Rectal smooth muscle tissue (tissue), 1 donor: ENCODE measurements around the gene PHLDB3.
A peak's percentile ranks its signal among the peaks of the same experiment; 100 is the strongest.

Experiments used
- H3K27ac ChIP-seq: one replicate; pipeline ENCODE4 v1.7.0; 2013; ENCODE audit warnings: low read depth, low read length, inconsistent platforms
- H3K27me3 ChIP-seq: one replicate; pipeline ENCODE4 v1.7.0; 2013; ENCODE audit warnings: low read length; ENCODE audit not compliant: control insufficient read depth, insufficient read depth
- H3K36me3 ChIP-seq: one replicate; pipeline ENCODE4 v1.7.0; 2013; ENCODE audit warnings: low read length; ENCODE audit not compliant: control insufficient read depth, insufficient read depth
- H3K4me1 ChIP-seq: one replicate; pipeline ENCODE4 v1.7.0; 2013; ENCODE audit warnings: low read length; ENCODE audit not compliant: control insufficient read depth, insufficient read depth
- H3K4me3 ChIP-seq: one replicate; pipeline ENCODE4 v1.7.0; 2013; ENCODE audit warnings: low read length
- H3K9ac ChIP-seq: one replicate; pipeline ENCODE4 v1.7.0; 2013; ENCODE audit warnings: low read length

PHLDB3 gene

DNA sequence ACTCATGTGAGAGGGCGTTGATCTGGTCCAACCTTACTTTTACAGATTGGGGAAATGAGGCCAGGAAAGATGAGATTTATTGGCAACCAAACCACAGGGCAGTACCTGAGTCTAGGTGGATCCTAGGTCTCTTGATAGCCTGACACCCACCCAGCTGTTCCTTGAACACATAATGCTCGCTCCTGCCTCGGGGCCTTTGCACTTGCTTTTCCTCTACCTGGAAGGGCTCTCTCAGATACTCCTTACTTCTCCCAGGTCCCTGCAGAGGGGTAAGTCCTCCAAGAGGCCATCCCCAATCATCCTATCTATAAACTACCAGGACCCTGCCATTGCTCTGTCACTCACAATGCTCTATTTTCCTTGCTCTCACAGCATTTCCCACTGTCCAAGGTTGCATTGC lies 35.8 kb upstream of the PHLDB3 start:
- no peaks in the 10 kb centered on the region for H3K4me1 ChIP-seq
- no peaks in the 10 kb centered on the region for H3K27me3 ChIP-seq
- no peak overlapping the region for H3K27ac ChIP-seq
- H3K36me3 ChIP-seq = peaks cover 29% of the 10 kb centered on the region
- H3K4me3 ChIP-seq = no peak overlapping the region
- H3K9ac ChIP-seq = no peak overlapping the region

DNA sequence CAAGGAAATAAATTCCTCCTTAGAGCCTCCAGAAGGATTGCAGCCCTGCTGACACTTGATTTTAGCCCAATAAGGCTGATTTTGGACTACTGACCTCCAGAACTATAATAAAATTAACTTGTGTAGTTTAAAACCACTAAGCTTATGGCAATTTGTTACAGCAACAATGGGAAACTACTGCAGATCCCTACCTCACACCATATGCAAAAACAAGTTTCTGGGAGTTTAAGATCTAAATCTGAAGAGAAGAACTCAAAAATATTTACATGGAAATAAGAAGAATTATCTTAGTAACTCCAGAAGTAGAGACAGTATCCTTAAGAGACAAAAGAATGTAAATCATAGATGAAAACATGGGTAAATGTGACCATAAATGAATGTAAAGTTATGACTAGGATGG lies 34.4 kb upstream of the PHLDB3 start:
- H3K27ac ChIP-seq = no peak overlapping the region
- peaks cover 4% of the 10 kb centered on the region for H3K4me1 ChIP-seq
- H3K4me3 ChIP-seq = no peak overlapping the region
- H3K36me3 ChIP-seq = peaks cover 20% of the 10 kb centered on the region
- H3K9ac ChIP-seq = no peak overlapping the region
- no peaks in the 10 kb centered on the region for H3K27me3 ChIP-seq

DNA sequence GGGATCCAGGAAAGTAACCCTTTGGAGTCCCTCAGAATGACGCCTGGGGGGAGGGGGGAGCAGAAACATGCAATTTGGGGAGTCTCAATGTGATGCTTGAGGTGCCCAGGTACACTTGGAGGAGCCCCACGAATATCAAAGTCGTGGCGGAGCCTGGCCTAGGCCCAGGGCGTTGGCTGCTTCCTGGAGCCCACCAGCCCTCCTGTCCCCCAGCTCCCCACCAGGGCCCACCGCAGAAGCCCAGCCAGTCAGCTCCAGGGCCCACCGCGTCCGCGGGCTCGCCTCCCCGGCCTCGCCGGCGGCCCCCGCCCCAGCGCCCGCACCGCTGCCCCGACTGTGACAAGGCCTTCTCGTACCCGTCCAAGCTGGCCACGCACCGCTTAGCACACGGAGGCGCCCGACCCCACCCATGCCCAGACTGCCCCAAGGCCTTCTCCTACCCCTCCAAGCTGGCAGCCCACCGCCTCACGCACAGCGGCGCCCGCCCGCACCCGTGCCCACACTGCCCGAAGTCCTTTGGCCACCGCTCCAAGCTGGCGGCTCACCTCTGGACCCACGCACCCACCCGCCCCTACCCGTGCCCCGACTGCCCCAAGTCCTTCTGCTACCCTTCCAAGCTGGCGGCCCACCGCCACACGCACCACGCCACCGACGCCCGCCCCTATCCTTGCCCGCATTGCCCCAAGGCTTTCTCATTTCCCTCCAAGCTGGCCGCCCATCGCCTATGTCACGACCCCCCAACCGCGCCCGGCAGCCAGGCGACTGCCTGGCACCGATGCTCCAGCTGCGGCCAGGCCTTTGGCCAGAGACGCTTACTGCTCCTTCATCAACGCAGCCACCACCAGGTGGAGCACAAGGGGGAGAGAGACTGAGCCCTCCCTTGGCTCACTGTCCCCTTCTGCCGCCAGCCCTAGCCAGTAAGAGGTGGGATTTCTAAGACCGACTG lies 30.5 kb upstream of the PHLDB3 start:
- no peaks in the 10 kb centered on the region for H3K27me3 ChIP-seq
- H3K9ac ChIP-seq = no peak overlapping the region
- H3K36me3 ChIP-seq = peaks cover under 1% of the 10 kb centered on the region
- no peak overlapping the region for H3K4me3 ChIP-seq
- H3K27ac ChIP-seq = peak overlapping the region; percentile 94
- peaks cover 7% of the 10 kb centered on the region for H3K4me1 ChIP-seq

DNA sequence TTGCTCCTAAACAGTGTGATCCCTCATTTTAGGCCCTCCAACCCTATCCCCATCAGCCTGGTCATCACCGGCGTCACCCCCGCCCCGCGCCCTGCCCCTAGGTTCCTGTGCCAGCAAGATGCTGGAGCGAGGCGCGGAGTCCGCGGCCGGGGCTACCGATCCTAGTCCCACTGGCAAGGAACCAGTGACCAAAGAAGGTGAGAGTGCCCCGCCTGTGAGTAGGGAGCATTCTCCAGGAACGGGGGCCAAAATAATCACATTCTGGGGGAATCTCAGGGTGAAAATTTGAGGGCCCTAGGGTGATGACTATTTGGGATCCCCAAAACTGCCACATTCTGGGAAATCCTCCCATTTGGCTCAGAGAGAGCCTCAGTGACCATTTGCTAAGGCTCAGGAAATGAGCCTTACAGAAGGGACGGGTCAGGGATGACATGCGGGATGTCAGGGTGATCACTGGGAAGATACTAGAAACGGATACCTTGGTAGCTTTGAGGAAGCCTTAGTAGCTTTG lies 29.8 kb upstream of the PHLDB3 start:
- Histone ChIP-seq H3K27me3 (no peaks in the 10 kb centered on the region), H3K27ac (peak overlapping the region; percentile 94), H3K4me3 (peak overlapping the region; percentile 51), H3K36me3 (no peaks in the 10 kb centered on the region), H3K9ac (no peak overlapping the region), H3K4me1 (peaks cover 7% of the 10 kb centered on the region)

DNA sequence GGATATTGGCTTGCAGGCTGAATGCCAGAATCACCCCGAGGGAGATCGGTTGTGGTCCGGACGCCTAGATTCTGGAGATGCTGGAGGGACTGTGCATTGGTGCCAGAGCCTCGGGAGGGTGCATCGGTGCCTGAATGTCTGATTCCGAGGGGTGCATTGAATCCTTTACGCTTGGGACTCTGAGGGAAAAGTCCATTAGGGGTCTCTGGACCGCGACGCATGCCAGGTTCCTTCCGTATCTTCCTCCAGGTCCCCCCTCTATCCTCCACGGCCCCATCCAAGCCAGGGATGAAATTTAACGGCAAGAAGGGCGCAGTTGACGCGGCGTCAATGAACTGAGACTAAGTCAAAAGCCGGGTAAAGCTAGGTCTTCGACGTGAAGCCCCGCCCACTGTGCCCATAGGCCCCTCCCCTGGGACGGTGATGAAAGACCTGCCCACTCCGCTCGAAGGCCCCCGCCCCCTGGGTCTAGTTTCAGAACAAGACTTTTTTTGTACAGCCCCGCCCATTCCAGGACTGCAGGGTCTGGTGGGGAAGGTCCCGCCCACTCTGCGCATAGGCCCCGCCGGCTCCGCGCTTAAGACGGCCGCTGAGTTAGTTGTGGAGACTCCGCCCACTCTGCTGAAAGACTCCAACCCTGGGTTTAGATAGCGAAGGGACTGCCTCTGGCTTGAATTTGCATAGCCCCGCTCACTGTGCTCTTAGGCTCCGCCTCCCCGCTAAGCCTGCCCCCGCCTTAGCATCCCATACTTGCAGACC lies 29.2 kb upstream of the PHLDB3 start:
- no peaks in the 10 kb centered on the region for H3K27me3 ChIP-seq
- H3K36me3 ChIP-seq = no peaks in the 10 kb centered on the region
- peaks cover 7% of the 10 kb centered on the region for H3K4me1 ChIP-seq
- peak overlapping the region; percentile 94 for H3K27ac ChIP-seq
- H3K4me3 ChIP-seq = peak overlapping the region; percentile 73
- H3K9ac ChIP-seq = peak overlapping the region; percentile 28

DNA sequence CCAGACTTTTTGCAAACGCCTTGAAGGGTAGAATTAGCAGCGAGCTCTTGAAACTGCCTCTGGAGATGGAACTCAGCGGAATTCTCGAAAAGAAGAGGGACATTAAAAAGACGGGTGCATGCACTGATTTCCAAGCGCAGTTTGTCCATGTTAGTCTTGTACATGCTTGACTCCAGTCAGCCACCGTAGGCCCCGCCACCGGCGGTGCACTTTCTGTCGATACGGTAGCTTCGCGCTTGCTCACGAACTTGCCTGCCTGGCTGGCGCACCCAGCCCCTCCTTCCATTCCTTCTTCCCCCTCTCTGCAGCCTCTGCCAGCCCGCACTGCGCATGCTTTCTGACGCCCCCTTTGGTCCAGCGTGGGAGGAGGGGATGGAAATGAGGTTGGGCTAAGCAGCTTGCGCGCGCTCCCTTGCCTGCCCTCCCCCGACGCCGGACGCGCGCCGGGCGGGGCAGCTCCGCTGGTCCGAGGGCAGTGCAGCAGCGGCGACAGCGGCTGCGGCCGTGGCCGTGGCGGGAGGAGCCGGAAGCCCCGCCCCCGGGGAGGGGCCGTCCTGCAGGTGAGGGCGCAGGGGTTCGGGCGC lies 28.5 kb upstream of the PHLDB3 start, which contains the start of gene ZNF575:
ZNF575 (plus strand) TSS at position 227 of the 584 bp plus-strand sequence. CDS start 1,235 bp downstream, outside the sequence.
- Histone ChIP-seq H3K27ac (peak within 1 kb of the TSS; percentile 94), H3K9ac (peak within 1 kb of the TSS; percentile 67), H3K27me3 (no peaks in the 10 kb centered on the region), H3K36me3 (no peaks in the 10 kb centered on the region), H3K4me1 (peaks cover 7% of the 10 kb centered on the region), H3K4me3 (peak within 1 kb of the TSS; percentile 73)

DNA sequence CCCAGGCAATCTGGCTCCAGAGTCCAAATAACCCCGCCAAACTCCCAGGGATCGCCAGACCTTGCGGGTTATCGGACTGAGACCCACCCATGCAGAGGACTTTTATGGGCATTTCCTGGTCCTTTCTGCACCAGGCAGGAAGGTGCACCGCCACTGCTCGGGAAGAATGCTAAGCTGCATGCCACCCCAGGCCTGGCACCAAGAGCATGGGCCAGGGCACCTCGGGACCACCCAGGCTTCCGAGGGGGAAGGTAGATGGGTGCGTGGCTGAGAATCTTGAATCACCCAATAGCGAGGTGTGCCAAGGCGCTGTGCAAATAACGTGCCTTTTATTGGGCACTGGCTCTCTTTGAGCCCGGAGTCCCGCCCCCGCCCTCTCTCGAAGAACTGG lies 28.0 kb upstream of the PHLDB3 start:
- Histone ChIP-seq H3K9ac (peak overlapping the region; percentile 67), H3K27me3 (no peaks in the 10 kb centered on the region), H3K4me1 (peaks cover 9% of the 10 kb centered on the region), H3K27ac (peak overlapping the region; percentile 94), H3K36me3 (no peaks in the 10 kb centered on the region), H3K4me3 (peak overlapping the region; percentile 73)

DNA sequence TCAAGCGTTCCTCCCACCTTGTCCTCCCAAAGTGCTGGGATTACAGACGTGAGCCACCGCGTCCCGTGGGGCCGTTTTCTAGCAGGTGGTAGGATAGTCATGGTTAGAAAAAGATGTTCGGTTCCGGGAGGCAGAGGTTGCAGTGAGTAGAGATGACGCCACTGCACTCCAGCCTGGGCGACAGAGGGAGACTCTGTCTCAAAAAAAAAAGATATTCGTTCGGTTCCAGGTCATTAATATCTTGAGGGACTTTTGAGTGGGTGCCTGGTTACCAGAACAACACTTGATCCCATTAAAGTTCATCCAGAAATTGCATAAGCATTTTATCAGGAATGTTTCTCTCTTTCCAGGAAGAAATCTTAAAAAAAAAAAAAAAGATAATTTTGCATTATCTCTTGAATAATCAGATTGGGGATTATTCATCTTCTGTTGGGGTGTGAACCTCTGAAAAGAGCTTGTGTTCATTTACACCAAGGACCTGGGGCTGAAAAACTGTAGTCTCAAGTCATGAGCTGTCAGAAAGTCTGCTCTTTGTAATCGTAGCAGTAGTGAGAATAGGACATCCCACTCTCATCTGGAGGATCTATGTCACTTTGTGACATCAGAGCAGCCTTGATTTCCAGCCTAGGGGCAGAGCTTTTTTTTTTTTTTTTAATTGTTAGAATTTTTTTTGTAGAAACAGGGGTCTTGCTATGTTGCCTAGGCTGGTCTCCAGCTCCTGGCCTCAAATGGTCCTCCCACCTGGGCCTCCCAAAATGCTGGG lies 23.5 kb upstream of the PHLDB3 start:
- Histone ChIP-seq H3K27me3 (no peaks in the 10 kb centered on the region), H3K4me3 (peak overlapping the region; percentile 37), H3K36me3 (no peaks in the 10 kb centered on the region), H3K27ac (peak overlapping the region; percentile 78), H3K9ac (no peak overlapping the region), H3K4me1 (peaks cover 8% of the 10 kb centered on the region)

DNA sequence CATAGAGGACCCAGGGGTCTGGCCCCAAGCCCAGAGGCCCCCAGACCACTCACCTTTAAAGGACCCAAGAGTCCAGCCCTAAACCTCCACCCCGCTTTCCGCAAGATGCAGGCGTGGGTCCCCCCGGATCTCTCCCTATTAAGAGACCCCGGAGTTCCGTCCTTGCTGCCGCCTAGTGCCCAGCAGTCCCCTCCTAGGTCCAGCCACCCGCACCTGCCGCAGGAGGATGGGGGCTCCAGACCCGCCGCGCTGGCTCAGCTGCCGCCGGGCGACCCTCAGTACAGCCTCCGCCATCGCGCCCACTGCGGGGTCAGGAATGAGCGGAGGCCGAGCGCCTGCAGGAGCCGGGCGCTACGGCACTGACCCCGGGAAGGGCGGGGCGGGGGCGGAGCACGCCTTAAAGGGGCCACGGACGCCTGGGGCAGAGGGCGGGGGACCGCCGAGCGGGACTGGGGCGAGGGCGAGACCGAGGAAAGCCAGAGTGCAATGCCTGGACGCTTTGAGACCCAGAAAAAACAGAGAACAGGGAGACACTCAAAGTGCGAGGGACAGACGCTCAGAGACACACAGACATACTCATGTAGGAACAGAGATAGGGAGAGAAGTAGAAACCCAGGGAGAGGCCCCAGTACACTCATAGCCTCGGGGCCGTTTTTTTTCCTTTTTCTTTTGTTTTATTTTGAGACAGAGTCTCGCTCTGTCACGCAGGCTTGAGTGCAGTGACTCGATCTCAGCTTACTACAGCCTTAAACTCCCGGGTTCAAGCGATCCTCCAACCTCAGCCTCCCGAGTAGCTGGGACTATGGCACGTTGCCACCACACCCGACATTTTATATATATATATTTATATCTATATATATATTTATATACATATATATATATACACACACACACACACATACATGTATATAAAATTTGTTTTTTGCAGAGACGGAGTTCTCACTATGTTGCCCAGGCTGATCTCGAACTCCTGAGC lies 22.6 kb upstream of the PHLDB3 start, which contains the start of gene ETHE1:
ETHE1 (minus strand) TSS at position 318 of the 976 bp plus-strand sequence; CDS start at position 294, 24 bp downstream.
- Histone ChIP-seq H3K27me3 (no peaks in the 10 kb centered on the region), H3K9ac (peak within 1 kb of the TSS; percentile 74), H3K4me1 (peaks cover 5% of the 10 kb centered on the region), H3K4me3 (peak within 1 kb of the TSS; percentile 75), H3K27ac (peak within 1 kb of the TSS; percentile 78), H3K36me3 (no peaks in the 10 kb centered on the region)

DNA sequence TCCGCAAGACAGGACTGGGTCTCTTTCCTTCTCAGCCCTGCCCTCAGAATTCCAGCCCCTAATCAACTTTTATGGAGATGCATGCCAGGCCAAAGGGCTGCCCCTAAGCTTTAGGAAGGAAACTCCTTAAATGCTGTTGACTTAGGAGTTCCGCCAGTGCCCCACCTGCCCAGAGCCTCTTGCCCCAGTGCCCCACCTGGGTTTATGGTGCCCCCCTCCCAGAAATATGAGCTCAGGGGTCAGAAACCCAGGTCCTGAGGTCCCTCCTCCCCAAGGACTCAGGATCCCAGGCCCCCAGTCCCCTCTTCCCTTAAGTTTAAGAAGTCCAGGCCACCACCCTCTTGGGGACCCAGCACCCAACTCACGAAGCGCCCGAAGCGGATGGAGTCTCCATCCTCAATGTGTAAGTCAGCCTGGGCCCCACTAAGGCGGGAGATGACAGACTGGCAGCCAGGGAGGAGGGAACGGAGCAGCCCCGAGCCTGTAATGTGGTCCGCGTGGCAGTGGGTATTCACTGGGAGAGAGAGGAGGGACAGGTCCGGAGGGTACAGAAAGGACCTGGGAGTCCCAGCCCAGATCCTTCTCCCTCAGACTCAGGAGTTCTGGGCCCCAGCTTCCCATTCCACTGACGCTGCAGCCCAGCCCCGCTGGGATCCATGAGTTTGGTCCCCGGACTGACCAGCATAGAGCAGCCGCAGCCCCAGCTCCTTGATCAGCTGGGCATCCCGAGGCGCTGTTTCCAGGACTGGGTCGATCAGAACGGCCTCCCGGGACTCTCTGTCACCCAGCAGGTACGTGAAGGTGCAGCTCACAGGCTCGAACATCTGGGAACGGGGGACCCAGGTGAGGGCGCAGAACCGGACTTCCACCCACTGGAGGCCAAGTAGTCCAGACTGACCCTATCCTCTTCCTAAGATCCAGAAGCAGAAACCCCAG lies 21.6 kb upstream of the PHLDB3 start:
- no peaks in the 10 kb centered on the region for H3K36me3 ChIP-seq
- H3K9ac ChIP-seq = peak overlapping the region; percentile 74
- no peaks in the 10 kb centered on the region for H3K27me3 ChIP-seq
- H3K4me1 ChIP-seq = peaks cover 5% of the 10 kb centered on the region
- H3K4me3 ChIP-seq = peak overlapping the region; percentile 75
- H3K27ac ChIP-seq = peak overlapping the region; percentile 78
